ENCODE data around the gene GLTP. TPM values are rescaled to one million over a fixed set of nuclear protein-coding genes. Genes with fewer than 3 reads are reported as not detected.
"Not testable (repeated sequence)": the region's sequence is repeated elsewhere in the genome, so short reads cannot be mapped to it uniquely, and the experiment has no call there.

The GLTP gene
- total RNA-seq, 2 donors from 2014 or later: 15.2 to 20.9 TPM

DNA sequence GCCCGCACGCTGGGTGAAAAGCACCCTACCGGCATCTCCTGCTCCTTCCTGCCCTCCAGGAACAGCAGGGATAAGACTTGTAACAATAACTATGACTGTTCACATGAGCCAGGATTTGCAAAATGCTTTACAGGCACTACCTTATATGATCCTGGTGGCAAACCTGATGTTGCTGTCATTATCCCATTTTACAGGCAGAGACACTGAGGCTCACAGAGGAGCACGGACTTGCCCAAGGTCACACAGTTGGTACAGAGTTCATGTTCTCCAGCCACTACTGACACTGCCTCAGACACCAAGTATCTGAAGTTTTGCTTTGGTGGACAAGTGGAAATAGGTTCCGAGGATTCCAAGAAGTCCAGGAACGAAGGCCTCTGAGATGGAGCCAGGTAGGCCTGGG, 22.6 kb downstream of the GLTP start:
- TF ChIP-seq CTCF (conservative IDR thresholded peaks at IDR 0.05): no peak
- Histone ChIP-seq H3K27ac (ENCODE audit: low read depth, low read length) (no peak overlapping the region), H3K27me3 (ENCODE audit: control insufficient read depth, insufficient read depth, low read length, poor library complexity, severe bottlenecking) (no peaks in the 10 kb centered on the region), H3K9ac (ENCODE audit: extremely low read depth, low read length, poor library complexity, severe bottlenecking) (no peak overlapping the region), H3K4me3 (ENCODE audit: low read length) (no peak overlapping the region), H3K9me3 (ENCODE audit: control insufficient read depth, low read length) (no peaks in the 10 kb centered on the region), H3K4me1 (ENCODE audit: control insufficient read depth, insufficient read depth, low read length) (no peaks in the 10 kb centered on the region), H3K36me3 (ENCODE audit: control insufficient read depth, insufficient read depth, low read length) (peaks cover 9% of the 10 kb centered on the region)
- no peaks in the 10 kb centered on the region for H3K4me1 Mint-ChIP-seq
- WGBS, 2 experiments (ENCODE audit: insufficient coverage in 1 of 2, insufficient read length in 1 of 2): 95 to 100% methylated on average over 6 of the region's 6 CpGs
- no peak overlapping the region for H3K27ac Mint-ChIP-seq
- H3K27me3 Mint-ChIP-seq (ENCODE audit: insufficient read depth): no peaks in the 10 kb centered on the region
- H3K4me3 Mint-ChIP-seq: no peak overlapping the region
- H3K9me3 Mint-ChIP-seq: no peaks in the 10 kb centered on the region
- H3K36me3 Mint-ChIP-seq (ENCODE audit: low read depth): peaks cover 23% of the 10 kb centered on the region
- DNase-seq: no peak

GRCh38 chr12:109855377-109855776, 25.0 kb downstream of the GLTP start:
- no peak for DNase-seq
- H3K27ac ChIP-seq (ENCODE audit: low read depth, low read length): no peak overlapping the region
- H3K4me3 ChIP-seq (ENCODE audit: low read length): no peak overlapping the region
- H3K27me3 ChIP-seq (ENCODE audit: control insufficient read depth, insufficient read depth, low read length, poor library complexity, severe bottlenecking): no peaks in the 10 kb centered on the region
- Mint-ChIP-seq H3K36me3 (ENCODE audit: low read depth) (peaks cover 33% of the 10 kb centered on the region), H3K9me3 (no peaks in the 10 kb centered on the region), H3K27ac (no peak overlapping the region), H3K4me1 (no peaks in the 10 kb centered on the region), H3K27me3 (ENCODE audit: insufficient read depth) (no peaks in the 10 kb centered on the region), H3K4me3 (no peak overlapping the region)
- no peaks in the 10 kb centered on the region for H3K4me1 ChIP-seq (ENCODE audit: control insufficient read depth, insufficient read depth, low read length)
- H3K9me3 ChIP-seq (ENCODE audit: control insufficient read depth, low read length): no peaks in the 10 kb centered on the region
- no peak for TF ChIP-seq CTCF (conservative IDR thresholded peaks at IDR 0.05)
- no peak overlapping the region for H3K9ac ChIP-seq (ENCODE audit: extremely low read depth, low read length, poor library complexity, severe bottlenecking)
- peaks cover 9% of the 10 kb centered on the region for H3K36me3 ChIP-seq (ENCODE audit: control insufficient read depth, insufficient read depth, low read length)
- WGBS, 2 experiments (ENCODE audit: insufficient coverage in 1 of 2, insufficient read length in 1 of 2): 93 to 97% methylated on average over 11 to 14 of the region's 14 CpGs

- H3K27me3 ChIP-seq (ENCODE audit: control insufficient read depth, insufficient read depth, low read length, poor library complexity, severe bottlenecking); H3K27me3 Mint-ChIP-seq (ENCODE audit: insufficient read depth); H3K4me3 Mint-ChIP-seq; H3K36me3 ChIP-seq (ENCODE audit: control insufficient read depth, insufficient read depth, low read length); H3K27ac Mint-ChIP-seq; H3K9me3 Mint-ChIP-seq; H3K27ac ChIP-seq (ENCODE audit: low read depth, low read length); H3K9me3 ChIP-seq (ENCODE audit: control insufficient read depth, low read length); DNase-seq; H3K4me3 ChIP-seq (ENCODE audit: low read length); H3K4me1 Mint-ChIP-seq; H3K9ac ChIP-seq (ENCODE audit: extremely low read depth, low read length, poor library complexity, severe bottlenecking); H3K4me1 ChIP-seq (ENCODE audit: control insufficient read depth, insufficient read depth, low read length): not testable (repeated sequence)
- H3K36me3 Mint-ChIP-seq (ENCODE audit: low read depth): peaks cover 18% of the 10 kb centered on the region
- 85 to 90% methylated on average over 5 to 6 of the region's 6 CpGs for WGBS, 2 experiments (ENCODE audit: insufficient coverage in 1 of 2, insufficient read length in 1 of 2)
Measured at GRCh38 chr12:109850518-109850917, 29.8 kb downstream of the GLTP start.

GRCh38 chr12:109847142-109847735, 33.1 kb downstream of the GLTP start:
- no peak for TF ChIP-seq CTCF (conservative IDR thresholded peaks at IDR 0.05)
- Histone ChIP-seq H3K9ac (ENCODE audit: extremely low read depth, low read length, poor library complexity, severe bottlenecking) (no peak overlapping the region), H3K4me3 (ENCODE audit: low read length) (no peak overlapping the region), H3K9me3 (ENCODE audit: control insufficient read depth, low read length) (no peaks in the 10 kb centered on the region), H3K36me3 (ENCODE audit: control insufficient read depth, insufficient read depth, low read length) (no peaks in the 10 kb centered on the region), H3K4me1 (ENCODE audit: control insufficient read depth, insufficient read depth, low read length) (no peaks in the 10 kb centered on the region), H3K27ac (ENCODE audit: low read depth, low read length) (no peak overlapping the region), H3K27me3 (ENCODE audit: control insufficient read depth, insufficient read depth, low read length, poor library complexity, severe bottlenecking) (no peaks in the 10 kb centered on the region)
- no peaks in the 10 kb centered on the region for H3K4me1 Mint-ChIP-seq
- H3K9me3 Mint-ChIP-seq: no peaks in the 10 kb centered on the region
- H3K27ac Mint-ChIP-seq: no peak overlapping the region
- WGBS, 2 experiments (ENCODE audit: insufficient coverage in 1 of 2, insufficient read length in 1 of 2): 75 to 84% methylated on average over 6 to 7 of the region's 7 CpGs
- no peaks in the 10 kb centered on the region for H3K27me3 Mint-ChIP-seq (ENCODE audit: insufficient read depth)
- peaks cover 6% of the 10 kb centered on the region for H3K36me3 Mint-ChIP-seq (ENCODE audit: low read depth)
- DNase-seq: no peak
- no peak overlapping the region for H3K4me3 Mint-ChIP-seq
